Transverse colon (tissue), 4 donors: ENCODE results near the gene VIM.

Experiments
- POLR2AphosphoS5 ChIP-seq, 3 donors: sonication (generic); formaldehyde crosslinking; IDR thresholded peaks; one replicate each; pipeline ENCODE4 v1.6.1; 2016; ENCODE audit warnings: antibody characterized with exemption in 3 of 3
- TF ChIP-seq, protein P1 (sequence below), 5 experiments: fragments of 200-600 bp in 3 of 5; fragments of 450-650 bp in 2 of 5; sonication (generic) in 3 of 5; IDR thresholded peaks; 1 replicate in 2 of 5; 2 replicates in 3 of 5; pipeline ENCODE4 v1.5.1; 2016 to 2017; ENCODE audit warnings: antibody characterized with exemption in 5 of 5, inconsistent platforms in 3 of 5, mild to moderate bottlenecking in 2 of 5, moderate library complexity in 1 of 5

DNA sequence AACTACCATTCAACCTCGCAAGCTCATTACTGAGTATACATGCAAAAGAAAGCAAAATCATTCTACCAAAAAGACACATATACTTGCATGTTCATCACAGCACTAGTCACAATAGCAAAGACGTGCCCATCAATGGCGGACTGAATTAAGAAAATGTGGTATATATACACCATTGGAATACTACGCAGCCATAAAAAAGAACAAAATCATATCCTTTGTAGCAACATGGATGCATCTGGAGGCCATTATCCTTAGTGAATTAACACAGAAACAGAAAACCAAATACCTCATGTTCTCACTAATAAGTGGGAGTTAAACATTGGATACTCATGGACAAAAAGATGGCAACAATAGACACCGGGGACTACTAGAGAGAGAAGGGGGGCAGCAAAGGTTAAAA lies 33.0 kb upstream of the VIM start:
- TF ChIP-seq, protein P1, sequence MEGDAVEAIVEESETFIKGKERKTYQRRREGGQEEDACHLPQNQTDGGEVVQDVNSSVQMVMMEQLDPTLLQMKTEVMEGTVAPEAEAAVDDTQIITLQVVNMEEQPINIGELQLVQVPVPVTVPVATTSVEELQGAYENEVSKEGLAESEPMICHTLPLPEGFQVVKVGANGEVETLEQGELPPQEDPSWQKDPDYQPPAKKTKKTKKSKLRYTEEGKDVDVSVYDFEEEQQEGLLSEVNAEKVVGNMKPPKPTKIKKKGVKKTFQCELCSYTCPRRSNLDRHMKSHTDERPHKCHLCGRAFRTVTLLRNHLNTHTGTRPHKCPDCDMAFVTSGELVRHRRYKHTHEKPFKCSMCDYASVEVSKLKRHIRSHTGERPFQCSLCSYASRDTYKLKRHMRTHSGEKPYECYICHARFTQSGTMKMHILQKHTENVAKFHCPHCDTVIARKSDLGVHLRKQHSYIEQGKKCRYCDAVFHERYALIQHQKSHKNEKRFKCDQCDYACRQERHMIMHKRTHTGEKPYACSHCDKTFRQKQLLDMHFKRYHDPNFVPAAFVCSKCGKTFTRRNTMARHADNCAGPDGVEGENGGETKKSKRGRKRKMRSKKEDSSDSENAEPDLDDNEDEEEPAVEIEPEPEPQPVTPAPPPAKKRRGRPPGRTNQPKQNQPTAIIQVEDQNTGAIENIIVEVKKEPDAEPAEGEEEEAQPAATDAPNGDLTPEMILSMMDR (IDR thresholded peaks at IDR 0.05) = no peak
- TF ChIP-seq POLR2AphosphoS5 (IDR thresholded peaks at IDR 0.05) = no peak
